ENCODE measurements around the gene ATP10A.

The ATP10A gene

DNA sequence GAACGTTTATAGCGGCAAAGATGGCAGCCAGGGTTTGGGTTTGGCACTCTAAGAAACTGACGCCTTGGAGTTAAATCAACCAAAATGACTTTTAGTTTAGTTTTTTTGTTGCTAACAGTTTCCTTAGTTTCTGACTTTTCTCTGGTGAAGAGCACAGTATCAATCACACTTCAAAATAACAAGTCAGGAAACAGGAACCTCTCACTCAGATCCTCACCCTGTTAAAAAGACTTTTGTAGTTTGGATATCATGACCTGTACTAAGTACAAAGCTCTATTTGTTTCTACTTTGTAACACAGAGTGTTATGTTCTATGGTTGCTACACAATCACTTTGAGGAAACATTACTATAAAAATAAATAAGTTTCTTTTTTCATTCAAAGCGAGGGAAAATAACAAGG, 51.1 kb downstream of the ATP10A start:
- DNase-seq (ENCODE audit: low read depth) = no peak

DNA sequence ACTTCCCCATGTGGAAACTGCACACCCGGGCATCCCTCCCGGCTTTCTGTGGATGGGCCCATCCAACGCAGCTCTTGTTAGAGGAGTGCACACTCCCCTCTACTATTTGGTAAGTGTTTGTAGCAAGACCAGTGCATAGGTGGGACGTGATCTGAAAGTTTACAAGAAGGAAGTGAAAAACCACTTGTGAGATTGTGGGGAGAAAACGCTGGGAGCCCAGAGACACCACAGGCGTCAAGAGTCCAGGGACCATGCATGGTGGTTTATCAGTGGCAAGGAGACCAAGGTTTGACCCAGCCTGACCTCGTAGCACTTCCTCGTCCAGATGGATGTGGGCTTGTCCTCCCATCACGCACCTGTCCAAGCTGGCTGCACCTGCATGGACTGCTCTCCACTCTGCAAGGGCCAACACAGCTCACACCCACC, 51.6 kb downstream of the ATP10A start:
- DNase-seq (ENCODE audit: low read depth) = no peak

DNA sequence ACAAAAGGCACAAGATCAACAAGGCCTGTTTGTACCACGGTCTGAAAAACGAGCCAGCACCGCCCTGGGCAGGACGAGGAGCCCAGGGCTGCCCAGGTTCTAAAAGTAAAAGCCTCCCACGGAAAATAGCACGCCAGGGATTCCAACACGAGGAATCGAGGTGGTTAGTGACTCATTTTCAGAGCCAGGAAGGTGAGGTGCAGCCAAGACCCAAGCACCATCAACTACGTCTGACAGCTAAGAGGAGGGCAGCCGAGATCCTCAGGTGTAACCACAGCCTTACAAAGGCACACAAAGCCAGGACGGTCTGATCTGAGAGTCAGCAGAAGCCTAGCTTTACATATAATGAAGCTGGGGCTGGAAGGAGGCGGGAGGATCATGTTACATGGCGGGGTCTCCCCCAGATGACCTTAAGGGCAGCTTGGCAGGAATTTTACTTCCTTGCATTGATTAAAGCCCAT, 52.5 kb downstream of the ATP10A start:
- DNase-seq (ENCODE audit: low read depth) = no peak

DNA sequence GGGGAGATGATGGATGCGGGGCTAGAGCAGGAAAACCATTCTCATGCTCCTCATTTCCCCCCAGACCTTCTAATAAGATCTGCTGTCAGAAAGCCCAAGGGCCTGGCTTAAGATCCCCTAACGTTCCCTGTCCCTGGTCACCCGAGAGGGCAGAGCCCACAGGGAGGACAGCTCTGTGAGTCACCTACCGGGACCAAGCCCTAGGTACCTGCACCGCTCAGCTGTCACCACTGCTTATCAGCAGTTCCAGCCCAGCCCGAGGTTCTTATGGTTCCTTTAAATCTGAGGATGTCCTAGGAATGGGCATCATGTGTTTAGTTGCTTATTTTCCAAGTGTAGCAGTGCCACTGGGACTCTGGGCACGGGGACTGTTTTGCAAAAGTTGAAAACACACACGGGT, 53.0 kb downstream of the ATP10A start:
- no peak for DNase-seq (ENCODE audit: low read depth)

DNA sequence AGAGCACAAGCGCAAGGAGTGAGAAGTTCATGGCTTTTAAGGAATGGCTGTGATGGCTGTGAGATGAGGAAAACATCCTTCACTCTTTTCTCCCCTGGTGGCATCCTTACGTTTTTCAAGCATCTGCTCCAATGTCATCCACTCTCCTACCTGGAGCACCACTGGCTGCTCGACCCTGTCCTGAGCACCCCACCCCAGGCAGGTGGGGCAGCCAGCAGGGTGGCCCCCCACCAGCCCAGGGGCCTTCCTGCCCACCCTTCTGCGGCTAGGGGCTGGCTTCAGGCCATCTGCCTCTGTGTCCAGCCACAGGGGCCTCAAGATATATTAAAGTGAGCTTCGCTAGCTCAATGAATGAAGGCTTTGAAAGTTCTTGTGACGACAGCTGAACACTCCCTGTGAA, 56.1 kb downstream of the ATP10A start:
- DNase-seq (ENCODE audit: low read depth) = no peak

DNA sequence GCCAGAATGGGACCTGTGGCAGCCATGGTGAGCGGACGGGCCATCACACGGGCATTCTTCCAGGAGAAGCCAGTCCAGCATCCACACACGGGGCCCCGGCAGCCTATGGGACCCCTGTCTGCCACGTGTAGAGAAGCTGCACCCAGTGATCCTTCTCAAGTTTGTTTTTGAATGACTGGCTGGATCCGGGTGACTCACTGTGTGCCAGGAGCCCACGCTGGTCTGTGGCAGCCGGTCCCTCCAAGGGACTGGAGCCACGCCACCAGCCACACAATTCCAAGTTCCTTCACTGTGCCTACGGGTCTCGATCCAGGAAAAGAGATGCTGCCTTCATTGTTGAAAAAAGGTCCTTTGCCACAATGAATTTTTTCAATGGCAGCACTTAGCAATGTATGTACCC, 58.1 kb downstream of the ATP10A start:
- DNase-seq (ENCODE audit: low read depth) = no peak

- DNase-seq (ENCODE audit: low read depth) = no peak
These were observed 58.7 kb downstream of the ATP10A start for GRCh38 chr15:25804451-25804850.

DNA sequence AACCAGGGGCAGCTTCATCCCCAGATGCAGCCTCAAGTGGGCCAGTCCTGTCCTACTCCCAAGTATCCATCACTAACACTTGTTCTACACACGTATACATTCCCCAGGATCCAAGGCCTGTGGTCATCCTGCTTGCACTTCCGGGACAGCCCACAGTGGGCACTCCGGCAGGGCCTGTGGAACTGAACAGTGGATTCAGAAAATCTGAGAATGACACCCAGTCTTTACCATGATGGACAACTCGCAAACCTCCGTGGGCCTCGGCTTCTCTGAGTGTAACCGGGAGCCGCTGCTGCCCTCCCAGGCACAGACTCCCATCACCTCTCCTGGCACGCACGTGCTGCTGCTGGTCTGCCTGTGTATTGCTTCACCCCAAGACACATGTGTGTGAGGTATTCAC, 59.6 kb downstream of the ATP10A start:
- DNase-seq (ENCODE audit: low read depth) = no peak

DNA sequence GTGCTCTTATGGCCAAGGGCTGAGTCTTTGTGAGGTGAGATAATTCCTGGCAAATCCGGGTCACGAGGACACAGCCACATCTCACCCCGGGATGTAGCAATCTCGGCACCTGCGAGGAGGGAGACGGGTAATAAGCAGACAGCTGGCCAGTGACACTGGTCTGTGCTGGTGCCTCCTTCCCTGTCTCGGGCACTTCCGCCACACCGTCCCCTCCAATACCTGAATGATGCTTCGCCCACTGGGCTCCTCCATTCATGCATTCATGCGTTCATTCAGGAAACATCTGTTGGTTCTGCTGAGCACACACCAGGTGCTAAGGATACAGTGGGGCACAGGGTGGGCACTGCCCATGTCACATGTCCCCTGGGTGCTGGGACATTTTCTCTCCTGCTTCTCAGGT, 60.1 kb downstream of the ATP10A start:
- DNase-seq (ENCODE audit: low read depth) = no peak

DNA sequence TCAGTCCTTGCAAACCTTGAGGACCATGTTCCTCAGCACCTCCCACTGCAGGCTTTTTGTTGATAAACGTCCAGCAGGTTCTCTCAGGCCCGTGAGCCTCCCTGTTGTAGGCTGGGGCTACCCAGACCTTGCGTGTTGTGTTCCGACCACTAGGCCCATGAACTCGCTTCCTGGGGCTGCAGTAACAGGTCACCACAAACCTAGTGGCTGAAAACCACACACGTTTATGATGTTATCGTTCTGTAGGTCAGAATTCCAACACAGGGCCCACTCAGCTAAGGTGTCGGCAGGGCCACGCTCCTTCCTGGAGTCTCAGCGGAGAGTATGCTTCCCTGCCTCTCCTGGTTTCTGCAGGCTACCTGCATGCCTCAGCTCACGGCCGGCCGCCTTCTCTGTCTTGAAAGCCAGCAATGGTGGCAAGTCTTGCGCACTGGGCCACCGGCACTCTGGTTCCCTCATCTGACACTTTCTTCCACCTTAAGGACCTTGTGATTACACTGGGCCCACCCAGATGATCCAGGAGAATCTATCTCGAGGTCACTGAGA, 60.8 kb downstream of the ATP10A start:
- no peak for DNase-seq (ENCODE audit: low read depth)

DNA sequence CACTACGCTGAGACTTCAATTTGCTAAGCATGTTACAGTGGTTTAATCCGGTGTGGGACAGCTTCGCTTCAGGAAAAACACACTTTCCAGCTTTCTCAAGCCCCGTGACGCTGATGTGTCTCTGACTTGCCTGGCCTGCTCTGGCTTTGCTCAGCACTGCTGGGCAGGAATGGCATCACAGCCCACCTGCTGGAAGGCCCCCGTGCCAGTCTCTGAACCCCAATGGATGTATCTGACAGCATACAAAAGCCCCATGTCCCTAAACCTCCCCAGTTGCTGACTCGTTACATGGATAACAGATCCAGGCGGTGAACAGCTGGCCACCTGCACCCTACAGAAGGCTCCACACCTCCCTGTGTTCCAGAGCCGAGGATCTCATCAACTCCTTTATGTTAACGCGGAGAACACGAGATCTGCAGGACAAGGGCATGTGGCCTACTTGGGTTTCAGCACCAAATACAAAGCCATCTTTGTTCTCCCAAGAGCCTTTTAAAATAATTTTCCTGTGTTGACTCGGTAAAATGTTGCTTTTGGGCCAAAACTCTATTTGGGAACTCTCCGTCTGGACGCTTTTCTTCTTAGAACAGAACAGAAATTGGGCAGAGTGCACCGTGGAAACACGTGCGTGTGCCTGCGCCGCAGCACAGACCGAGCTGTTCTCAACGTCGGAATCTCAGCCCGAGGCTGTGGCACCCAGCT, 61.4 kb downstream of the ATP10A start:
- DNase-seq (ENCODE audit: low read depth) = no peak

GRCh38 chr15:25800761-25801515, 62.2 kb downstream of the ATP10A start:
- DNase-seq (ENCODE audit: low read depth) = no peak

- DNase-seq (ENCODE audit: low read depth) = no peak
These were observed 63.0 kb downstream of the ATP10A start for GRCh38 chr15:25799906-25800700.

GRCh38 chr15:25797936-25798901, 64.9 kb downstream of the ATP10A start:
- no peak for DNase-seq (ENCODE audit: low read depth)

- no peak for DNase-seq (ENCODE audit: low read depth)
These were observed 65.6 kb downstream of the ATP10A start for GRCh38 chr15:25797511-25797935.

GRCh38 chr15:25797035-25797434, 66.1 kb downstream of the ATP10A start:
- no peak for DNase-seq (ENCODE audit: low read depth)

DNA sequence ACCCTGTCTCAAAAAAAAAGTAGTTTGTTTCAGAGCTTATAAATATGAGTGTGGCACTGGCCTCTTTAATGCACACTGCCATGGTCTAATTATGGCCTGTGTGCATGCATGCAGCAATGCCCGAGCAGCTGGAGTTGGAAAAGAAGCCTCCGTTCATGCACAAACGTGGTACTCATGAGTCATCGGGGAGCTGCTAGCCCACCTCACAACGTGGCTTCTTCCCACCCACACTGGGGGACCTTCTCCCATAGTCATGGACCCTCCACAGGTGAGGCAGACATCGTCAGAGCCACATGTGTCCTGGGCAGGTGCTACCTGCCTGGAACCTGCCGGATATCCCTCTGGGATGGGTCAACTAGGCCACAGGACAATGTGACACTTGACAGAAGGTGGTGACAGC, 66.7 kb downstream of the ATP10A start:
- DNase-seq (ENCODE audit: low read depth) = no peak

- no peak for DNase-seq (ENCODE audit: low read depth)
These were observed 67.4 kb downstream of the ATP10A start for GRCh38 chr15:25795712-25796111.

GRCh38 chr15:25795061-25795460, 68.1 kb downstream of the ATP10A start:
- no peak for DNase-seq (ENCODE audit: low read depth)

GRCh38 chr15:25793354-25794050, 69.6 kb downstream of the ATP10A start:
- DNase-seq (ENCODE audit: low read depth) = no peak

GRCh38 chr15:25792128-25792527, 71.0 kb downstream of the ATP10A start:
- DNase-seq (ENCODE audit: low read depth) = no peak

All from activated T-cell treated with anti-CD3 and anti-CD28 coated beads for 1 hour (primary cell).